Fibroblast of mammary gland (primary cell): ENCODE results near the gene RCE1.
A peak's percentile ranks its signal among the peaks of the same experiment; 100 is the strongest.

ENCODE experiments used
- DNase-seq: peaks from one replicate; pipeline ENCODE4 v3.0.0-alpha.2; 2010; ENCODE audit warnings: low read depth
- H3K4me3 ChIP-seq: 2 replicates; pipeline ENCODE4 v1.5.1; 2011; ENCODE audit warnings: low read depth, mild to moderate bottlenecking, low read length, moderate library complexity; ENCODE audit not compliant: control insufficient read depth
- TF ChIP-seq, protein P1 (sequence below): conservative IDR thresholded peaks from 2 replicates; pipeline ENCODE4 v1.5.1; 2011; ENCODE audit warnings: low read depth, low read length, inconsistent platforms; ENCODE audit not compliant: control insufficient read depth, insufficient read depth

The RCE1 gene

GRCh38 chr11:66856496-66857233 is 13.4 kb downstream of the RCE1 start, which contains the start of gene LRFN4:
TSS of gene LRFN4 (plus strand) at chr11:66857064. CDS start at chr11:66857745, 681 bp downstream.
- TF ChIP-seq, protein P1, sequence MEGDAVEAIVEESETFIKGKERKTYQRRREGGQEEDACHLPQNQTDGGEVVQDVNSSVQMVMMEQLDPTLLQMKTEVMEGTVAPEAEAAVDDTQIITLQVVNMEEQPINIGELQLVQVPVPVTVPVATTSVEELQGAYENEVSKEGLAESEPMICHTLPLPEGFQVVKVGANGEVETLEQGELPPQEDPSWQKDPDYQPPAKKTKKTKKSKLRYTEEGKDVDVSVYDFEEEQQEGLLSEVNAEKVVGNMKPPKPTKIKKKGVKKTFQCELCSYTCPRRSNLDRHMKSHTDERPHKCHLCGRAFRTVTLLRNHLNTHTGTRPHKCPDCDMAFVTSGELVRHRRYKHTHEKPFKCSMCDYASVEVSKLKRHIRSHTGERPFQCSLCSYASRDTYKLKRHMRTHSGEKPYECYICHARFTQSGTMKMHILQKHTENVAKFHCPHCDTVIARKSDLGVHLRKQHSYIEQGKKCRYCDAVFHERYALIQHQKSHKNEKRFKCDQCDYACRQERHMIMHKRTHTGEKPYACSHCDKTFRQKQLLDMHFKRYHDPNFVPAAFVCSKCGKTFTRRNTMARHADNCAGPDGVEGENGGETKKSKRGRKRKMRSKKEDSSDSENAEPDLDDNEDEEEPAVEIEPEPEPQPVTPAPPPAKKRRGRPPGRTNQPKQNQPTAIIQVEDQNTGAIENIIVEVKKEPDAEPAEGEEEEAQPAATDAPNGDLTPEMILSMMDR = no peak
- no peak for DNase-seq
- peak within 1 kb of the TSS; percentile 68 for H3K4me3 ChIP-seq

DNA sequence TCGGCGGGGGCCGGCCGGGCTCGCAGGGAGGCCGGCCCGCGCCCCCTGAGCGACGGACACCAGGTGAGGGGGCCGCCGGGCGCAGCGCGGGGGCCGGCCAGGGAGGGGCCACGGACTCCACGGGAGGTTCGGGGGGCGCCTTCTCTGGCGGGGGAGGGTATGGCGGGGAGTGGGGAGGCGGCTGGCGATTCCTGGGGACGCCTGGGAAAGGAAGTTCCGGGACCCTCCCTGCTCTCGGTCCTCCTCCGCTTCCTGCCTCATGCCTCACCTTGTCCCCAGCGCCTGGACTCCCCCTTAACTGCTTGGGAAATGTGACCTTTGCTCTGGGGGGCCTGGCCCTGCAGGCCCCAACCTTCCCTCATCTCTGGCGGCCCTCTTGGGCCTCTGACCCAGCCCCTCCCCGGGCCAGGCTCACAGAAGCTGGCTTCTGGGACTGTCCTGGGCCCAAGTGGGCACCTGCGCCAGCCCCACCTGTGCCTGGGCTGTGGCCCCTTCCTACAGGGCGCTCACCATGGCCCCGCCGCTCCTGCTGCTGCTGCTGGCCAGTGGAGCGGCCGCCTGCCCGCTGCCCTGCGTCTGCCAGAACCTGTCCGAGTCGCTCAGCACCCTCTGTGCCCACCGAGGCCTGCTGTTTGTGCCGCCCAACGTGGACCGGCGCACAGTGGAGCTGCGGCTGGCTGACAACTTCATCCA is 14.1 kb downstream of the RCE1 start:
- peak overlapping the region; percentile 58 for H3K4me3 ChIP-seq

GRCh38 chr11:66857927-66858185 is 14.6 kb downstream of the RCE1 start:
- H3K4me3 ChIP-seq = peak overlapping the region; percentile 58
- no peak for DNase-seq
- TF ChIP-seq, protein P1 = no peak

More for the DNA sequence above, 14.1 kb downstream of the RCE1 start:
- TF ChIP-seq, protein P1 = no peak
- no peak for DNase-seq

GRCh38 chr11:66858186-66858938 is 15.1 kb downstream of the RCE1 start:
- DNase-seq = no peak
- H3K4me3 ChIP-seq = no peak overlapping the region
- TF ChIP-seq, protein P1 = no peak

- TF ChIP-seq, protein P1 = no peak
- no peak overlapping the region for H3K4me3 ChIP-seq
- DNase-seq = no peak
Measured at GRCh38 chr11:66858939-66859685, 15.9 kb downstream of the RCE1 start.
